ENCODE data around the gene NFIC. TPM values are rescaled to one million over a fixed set of nuclear protein-coding genes. Genes with fewer than 3 reads are reported as not detected.
"Not testable (repeated sequence)": the region's sequence is repeated elsewhere in the genome, so short reads cannot be mapped to it uniquely, and the experiment has no call there.

The NFIC gene
- total RNA-seq, 1 experiment from 2014 or later, result 32.5 TPM

GRCh38 chr19:3491396-3492119, 125.2 kb downstream of the NFIC start:
- DNase-seq (ENCODE audit: low spot score), result no peak

- no peak for DNase-seq (ENCODE audit: low spot score)
Measured at GRCh38 chr19:3492131-3492839, 125.9 kb downstream of the NFIC start.

GRCh38 chr19:3492919-3493318, 126.5 kb downstream of the NFIC start:
- DNase-seq (ENCODE audit: low spot score), result no peak

GRCh38 chr19:3493651-3494050, 127.3 kb downstream of the NFIC start:
- no peak for DNase-seq (ENCODE audit: low spot score)

GRCh38 chr19:3494051-3494450, 127.7 kb downstream of the NFIC start:
- DNase-seq (ENCODE audit: low spot score), result no peak

- DNase-seq (ENCODE audit: low spot score), result no peak
Measured at GRCh38 chr19:3494559-3494958, 128.2 kb downstream of the NFIC start.

- DNase-seq (ENCODE audit: low spot score), result no peak
Measured at GRCh38 chr19:3496392-3497273, 130.2 kb downstream of the NFIC start.

- DNase-seq (ENCODE audit: low spot score), result no peak
Measured at GRCh38 chr19:3497757-3498520, 131.6 kb downstream of the NFIC start.

- no peak for DNase-seq (ENCODE audit: low spot score)
Measured at GRCh38 chr19:3499738-3500428, 133.5 kb downstream of the NFIC start.

- DNase-seq (ENCODE audit: low spot score), result peak; percentile 97
Measured at GRCh38 chr19:3500429-3501101, 134.2 kb downstream of the NFIC start, which contains the start of gene DOHH. Gene DOHH, minus strand, starts transcription at chr19:3500674. Its CDS starts 3,860 bp downstream, at chr19:3496814.

- DNase-seq (ENCODE audit: low spot score), result no peak
Measured at GRCh38 chr19:3501780-3502179, 135.4 kb downstream of the NFIC start.

GRCh38 chr19:3503036-3503572, 136.7 kb downstream of the NFIC start:
- peak; percentile 69 for DNase-seq (ENCODE audit: low spot score)

- no peak for DNase-seq (ENCODE audit: low spot score)
Measured at GRCh38 chr19:3504735-3505134, 138.4 kb downstream of the NFIC start.

GRCh38 chr19:3505598-3506383, 139.4 kb downstream of the NFIC start, which contains the start of gene FZR1:
Gene FZR1, plus strand, starts transcription at chr19:3506311. Its CDS starts 16,679 bp downstream, at chr19:3522990.
- peak; percentile 96 for DNase-seq (ENCODE audit: low spot score)

GRCh38 chr19:3506384-3507340, 140.3 kb downstream of the NFIC start:
- no peak for DNase-seq (ENCODE audit: low spot score)

- peak; percentile 27 for DNase-seq (ENCODE audit: low spot score)
Measured at GRCh38 chr19:3507371-3508120, 141.2 kb downstream of the NFIC start.

GRCh38 chr19:3508121-3508661, 141.8 kb downstream of the NFIC start:
- DNase-seq (ENCODE audit: low spot score), result not testable (repeated sequence)

All from A172 (cell line).